NCI-H2171 (cell line): ENCODE results near the gene MYO7B.

Experiments used
- DNase-seq: peaks from one replicate; lab custom pipeline; 2025; lab: John Stamatoyannopoulos, UW

MYO7B gene

DNA sequence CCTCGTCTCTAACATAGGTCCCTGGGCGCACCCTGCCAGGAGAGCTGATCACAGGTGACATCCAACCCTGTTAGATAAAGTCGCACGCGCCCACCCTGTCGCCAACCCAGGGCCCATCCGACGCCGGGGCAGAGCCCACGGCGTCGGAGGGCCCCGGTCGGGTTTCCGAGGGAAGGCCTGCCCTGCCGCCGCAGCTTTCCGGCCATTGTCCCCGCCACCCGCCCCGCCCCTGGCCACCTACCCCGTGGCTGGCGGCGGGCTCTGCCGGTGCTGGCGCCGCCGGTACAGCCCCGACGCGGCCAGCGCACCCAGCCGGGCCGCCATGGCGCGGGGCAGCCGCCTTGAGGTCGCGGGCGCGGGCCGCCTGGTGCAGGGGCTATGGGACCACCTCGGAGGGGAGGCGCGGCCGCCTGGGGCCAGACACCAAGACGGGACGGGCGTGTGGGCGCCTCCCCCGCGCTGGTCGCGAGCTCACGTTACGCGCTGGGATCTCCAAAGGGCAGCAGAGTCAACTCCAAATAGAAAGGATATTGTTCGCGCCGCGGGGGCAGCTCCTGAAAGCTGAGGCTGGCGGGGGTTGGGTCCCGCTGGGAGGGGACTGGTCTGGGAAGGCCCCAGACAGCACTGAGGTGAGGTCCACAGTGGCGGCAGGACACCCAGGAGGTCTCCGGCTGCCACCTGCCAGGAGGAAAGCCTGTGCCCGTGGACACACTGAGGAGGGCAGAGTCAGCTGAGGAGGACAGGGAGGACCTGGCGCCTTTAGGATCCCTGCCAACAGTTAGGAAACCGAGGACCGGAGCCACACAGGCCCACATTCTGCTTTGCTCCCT is 128.8 kb downstream of the MYO7B start:
- no peak for DNase-seq

DNA sequence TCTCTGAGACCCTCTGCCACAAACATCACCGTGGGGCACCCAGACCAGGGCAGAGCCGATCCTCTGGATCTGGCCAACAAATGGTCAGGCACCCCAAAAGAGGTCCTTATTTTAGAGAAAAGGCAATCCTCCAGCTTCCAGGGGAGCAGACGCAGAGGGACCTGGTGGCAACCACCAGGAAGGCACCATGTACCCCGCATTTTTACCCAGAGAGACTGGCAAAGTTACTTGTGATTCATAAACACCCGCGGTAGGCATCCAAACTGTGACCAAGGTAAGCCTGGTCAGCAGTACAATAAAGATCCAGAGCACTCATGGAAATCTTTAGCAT is 129.4 kb downstream of the MYO7B start:
- DNase-seq: no peak

DNA sequence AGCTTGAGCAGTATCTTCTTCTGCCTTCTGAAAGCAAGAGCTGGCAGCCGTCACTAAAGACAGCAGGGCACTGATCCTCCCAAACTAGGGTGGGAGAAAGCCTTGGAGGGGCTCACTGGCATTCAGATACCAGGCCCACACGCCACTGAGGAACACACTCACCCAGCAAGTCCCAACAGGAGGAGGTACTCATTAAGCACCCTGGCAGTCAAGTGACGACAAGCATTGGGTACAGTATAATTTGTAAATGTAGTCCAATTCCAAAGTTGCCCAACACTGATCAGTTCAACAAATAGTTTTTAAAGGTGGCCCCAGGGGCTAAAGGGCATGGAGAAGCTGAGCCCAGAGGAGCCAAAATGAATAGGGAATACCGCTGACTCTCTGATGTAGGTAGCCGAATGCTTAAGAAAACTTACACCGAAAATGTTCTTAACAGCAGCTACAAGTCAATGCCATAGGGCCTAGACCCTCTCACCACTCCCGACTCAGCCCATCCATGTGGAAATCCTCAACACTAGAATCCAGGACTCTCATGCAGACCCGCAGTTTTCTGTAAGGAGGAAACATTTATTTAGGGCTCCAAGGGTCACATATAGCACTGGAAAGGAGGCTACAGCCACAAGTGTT is 129.9 kb downstream of the MYO7B start:
- DNase-seq: no peak

DNA sequence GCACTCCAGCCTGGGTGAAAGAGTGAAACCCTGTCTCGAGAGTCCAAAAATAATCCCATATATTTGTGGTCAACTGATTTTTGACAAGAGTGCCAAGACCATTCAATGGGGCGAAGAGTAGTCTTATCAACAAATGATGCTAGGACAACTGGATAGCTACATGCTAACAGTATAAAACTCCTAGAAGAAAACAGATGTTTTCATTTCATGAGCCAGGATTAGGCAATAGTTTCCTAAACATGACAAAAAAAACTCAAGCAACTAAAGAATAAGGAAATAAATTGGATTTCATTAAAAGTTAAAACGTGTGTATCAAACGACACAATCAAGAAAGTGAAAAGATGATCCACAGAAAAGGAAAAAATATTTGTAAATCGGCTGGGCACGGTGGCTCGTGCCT is 133.6 kb downstream of the MYO7B start:
- no peak for DNase-seq

DNA sequence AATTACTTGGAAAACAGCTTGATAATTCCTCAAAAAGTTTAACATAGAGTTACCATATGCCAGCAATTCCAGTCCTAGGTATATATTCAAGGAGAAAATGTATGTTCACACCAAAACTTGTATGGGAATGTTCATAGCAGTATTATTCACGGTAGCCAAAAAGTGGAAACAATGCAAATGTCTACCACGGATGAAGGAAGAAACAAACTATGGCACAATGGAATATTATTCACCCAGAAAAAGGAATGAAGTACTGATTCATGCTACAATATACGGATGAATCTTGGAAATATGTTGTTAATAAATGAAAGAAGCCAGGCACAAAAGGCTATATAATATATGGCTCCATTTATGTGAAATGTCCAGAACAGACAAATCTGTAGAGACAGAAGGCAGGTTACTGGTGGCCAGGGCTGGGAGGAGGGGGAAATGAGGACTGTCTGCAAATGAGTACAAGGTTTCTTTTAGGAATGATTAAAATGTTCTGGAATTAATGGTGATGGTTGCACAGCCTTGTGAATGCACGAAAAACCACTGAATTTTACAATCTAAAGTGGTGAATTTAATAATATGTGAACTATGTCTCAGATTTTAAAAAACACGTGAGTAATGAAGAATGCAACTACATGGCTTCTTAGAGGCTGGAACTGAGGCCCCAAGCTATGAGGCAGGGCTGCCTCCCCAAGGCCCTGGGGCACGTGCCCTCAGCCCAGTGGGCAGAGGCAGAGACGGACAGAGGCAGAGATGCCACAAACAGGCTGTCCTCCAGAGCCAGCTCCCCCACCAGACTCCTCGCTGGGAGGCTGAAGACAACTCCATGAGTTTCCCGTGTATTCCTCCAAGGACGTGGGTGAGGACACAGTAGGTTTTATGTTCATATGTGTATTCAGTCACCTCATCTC is 134.8 kb downstream of the MYO7B start:
- DNase-seq: no peak

DNA sequence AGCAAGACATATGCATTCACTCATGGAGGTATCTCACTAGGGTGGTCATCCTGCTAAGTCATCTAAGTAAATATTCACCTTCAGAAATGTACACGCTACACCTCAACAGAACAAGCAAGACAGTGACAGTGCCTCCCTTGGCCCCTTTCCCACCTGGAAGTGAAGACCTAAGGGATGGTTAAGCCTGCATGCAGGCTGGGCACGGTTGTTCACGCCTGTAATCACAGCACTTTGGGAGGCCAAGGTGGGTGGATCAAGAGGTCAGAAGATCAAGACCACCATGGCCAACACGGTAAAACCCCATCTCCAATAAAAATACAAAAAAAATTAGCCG is 135.4 kb downstream of the MYO7B start:
- DNase-seq: no peak

DNA sequence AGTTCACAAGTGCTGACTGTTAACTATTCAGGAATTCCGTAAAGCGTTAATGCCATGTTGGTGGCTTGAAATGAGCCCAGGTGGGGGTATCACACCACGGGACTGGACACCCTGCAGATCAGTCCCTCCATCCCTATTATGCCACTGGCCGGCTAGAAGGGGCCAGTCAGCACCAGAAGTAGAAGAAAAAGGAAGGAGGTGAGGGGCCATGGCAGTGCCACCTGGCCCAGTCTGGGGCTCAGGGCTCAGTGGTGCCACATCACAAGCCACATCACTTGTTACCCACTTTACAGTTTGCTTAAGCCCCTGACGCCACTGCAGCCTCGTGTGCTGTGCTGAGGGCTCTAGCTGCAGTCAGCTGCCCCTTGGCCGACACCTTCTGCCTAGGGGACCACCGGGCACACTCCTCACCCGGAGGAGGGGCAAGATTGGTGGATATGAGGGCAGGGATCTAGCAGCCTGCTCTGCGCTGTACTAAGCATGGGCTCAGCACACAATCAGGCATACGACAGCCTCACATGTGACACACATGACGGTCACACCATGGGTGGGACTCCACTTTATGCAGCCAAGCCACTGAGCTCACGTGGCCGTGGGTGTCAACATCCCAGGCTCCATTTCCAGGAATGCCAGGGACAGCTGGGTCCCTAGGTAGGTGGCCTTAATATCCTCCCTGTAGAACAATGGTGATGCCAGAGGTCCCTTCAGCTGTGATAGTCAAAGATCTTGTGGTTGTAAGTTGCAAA is 136.2 kb downstream of the MYO7B start:
- no peak for DNase-seq

DNA sequence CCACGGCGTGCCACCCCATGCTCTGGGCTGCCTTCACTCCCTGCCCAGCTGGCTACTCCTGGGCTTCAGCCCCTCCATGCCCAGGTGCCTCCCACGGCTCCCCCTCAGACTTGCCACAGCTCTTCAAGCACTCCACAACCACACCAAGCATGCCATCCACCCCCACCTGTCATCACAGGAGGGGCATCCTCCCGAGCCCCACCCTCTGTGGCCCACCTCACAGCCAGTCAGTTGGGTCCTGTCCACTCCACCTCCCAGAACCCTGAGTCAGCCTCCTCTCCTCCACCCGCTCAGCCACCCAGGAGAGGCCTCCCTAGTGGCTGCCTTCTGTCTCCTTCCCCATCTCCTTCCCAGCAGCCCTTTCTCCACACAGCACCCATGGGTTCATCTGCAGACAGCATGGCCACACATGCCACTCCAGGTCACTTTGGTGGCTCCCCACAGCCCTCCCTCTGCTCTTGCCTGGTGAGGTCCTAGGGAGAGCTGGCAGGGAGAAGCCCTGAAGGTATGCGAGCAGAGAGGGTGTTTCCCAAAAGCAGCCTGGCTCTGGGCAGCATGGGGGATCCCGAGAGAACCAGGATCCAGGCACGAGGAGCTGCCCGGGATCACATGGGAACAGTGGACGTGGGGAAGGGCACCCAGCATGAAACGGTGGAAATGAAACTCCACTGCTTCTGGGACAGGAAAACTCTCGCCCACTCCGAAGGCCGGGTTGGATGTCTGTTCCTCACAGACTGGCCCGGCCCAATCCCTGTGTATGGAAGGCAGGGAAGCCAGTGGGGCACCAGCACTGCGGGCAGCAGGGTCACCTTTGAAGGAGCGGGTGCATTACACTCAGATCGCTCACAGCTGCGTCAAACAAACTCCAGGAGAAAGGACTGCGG is 137.1 kb downstream of the MYO7B start:
- no peak for DNase-seq

DNA sequence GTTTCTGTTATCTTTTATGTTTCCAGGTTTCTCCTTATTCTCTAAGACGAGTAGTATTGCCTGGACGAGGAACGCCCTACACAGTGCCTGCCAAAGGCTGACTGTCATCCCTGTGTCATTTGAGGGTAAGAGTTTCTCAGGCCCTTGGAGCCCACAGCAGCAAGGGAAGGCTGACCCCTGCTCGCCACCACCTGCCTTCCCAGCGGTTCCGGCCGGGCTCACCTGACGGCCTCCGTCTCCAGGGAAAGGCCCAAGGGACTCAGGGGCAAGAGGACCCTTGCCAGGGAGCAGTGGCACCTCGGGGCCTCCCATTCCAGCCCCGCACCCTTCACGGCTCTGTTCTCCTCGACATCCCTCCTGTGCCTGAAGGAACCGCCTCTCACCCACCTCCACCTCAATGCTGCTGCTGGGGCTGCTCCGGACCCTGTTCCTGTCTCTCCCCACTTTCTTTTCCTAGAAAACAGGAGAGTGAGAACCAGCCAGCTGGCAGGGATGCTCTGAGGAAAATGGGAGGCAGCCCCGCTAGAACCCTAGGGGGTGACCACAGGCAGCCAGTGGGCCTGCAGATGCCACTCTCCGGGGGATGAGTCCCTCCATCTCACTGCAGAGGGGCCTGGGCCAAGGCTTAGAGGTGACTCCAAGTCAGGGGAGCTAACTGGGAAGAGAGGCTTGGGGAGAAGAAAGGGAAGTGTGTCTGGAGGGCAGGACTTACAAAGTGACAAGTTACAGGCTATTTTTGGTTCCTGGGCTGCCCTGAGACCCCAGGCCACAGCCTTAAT is 138.0 kb downstream of the MYO7B start:
- no peak for DNase-seq

DNA sequence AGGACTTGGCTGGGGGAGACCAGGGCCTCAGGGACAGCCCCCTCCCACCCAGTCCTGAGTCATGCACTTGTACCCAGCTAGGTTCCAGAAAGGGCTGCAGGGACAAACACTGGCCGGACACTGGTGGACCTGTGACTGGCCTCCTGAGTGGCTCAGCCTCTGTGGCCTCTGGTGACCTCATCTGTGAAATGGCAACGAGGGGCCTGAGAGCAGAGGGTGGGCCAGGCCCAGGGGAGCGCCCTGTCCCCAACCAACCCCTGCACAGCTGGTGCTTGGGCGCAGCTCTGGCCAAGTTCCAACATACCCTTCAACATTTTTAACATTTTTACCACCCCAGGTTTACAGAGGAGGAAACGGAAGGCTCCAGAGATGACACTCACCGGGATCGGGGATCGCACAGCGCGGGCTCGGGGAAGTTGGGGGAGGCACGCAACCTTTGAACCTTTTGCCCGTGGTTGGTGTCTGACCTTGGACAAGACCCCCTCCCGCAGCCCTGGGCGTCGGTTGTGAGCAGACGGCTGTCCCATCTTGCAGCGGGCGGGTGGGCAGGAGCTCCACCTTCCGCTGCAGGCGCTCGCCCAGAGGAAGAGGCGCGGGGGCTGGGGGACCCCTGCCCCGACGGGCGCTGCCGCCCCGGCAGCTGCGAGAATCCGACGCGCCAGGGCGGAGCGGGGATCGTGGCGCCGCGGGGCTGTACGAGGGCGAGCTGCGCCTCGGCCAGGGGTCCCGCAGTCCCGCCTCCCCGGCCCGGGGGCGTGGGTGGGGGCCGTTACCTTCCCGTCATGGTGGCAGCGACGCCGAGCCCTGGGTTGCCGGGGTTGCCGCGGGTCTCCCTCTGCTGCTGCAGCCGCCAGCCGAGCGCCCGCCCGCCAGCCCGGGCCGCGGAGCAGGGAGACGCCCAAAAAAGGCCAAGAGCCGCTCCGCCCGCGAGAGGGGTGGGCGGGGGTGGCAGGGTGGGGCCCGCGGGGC is 139.0 kb downstream of the MYO7B start:
- DNase-seq: peak; percentile 37

DNA sequence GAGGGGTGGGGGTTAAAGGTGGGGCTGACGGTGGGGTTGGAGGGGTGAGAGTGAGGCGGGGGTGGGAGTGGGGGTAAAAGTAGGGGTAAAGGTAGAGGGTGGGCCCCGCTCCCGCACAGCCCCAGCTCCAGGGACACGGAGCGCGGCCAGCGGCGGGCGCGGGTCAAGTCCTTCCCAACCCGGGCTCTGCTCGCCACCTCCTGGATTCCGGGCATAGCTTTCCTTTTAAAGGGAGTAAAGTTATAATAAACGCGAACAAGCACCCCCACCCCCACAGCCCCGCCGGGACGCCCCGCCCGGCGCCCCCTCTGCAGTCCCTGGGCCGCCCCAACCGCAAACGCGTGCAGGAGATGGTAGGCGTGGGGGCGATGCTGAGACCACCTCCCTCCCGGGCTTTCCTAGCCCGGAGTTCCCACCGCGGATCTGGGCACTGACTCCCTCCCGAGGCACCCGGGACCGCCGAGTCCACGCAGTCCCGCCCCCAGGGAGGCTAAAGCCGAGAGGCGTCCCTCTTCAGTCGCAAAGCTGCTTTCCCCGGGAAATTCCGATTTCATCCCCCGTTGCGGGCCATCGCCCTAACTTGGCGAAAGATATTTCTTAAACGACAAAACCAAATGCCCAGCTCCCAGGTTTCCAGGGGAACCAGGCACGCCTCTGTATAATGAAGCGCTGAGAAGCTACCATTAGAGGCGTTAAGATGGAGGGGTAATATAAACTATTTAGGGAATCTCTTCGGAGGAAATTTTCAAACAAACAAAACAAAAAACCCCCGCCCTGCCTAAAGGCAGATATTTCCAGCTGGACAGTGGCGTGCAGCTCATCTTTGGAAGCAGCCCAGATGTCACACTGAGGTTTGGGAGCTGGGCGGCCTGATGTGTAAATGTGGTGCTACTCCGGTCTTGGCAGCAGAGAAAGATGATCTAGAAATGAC is 140.1 kb downstream of the MYO7B start, which contains the start of gene LIMS2:
Gene LIMS2 (minus strand): TSS at position 200 of the 931 bp plus-strand sequence. CDS start 506 bp downstream, outside the sequence.
- DNase-seq: no peak

DNA sequence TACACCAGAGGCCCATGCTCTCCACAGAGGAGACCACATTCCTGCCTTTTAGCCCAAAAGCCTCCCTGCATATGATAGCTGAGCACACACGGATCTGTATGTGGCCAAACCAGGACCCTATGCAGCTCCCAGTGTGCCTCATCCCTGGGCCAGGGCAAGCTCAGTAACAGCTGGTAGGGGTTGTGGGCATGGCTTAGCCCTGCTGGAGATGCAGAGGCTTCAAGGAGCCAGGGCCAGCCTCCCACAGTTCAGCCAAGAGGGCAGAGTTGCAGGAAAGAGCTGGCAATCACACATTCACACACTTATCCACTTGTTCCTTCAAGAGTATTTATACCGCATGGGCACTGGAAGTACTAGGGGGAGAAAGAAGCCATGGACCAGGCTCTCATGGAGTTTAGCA is 141.4 kb downstream of the MYO7B start:
- no peak for DNase-seq

DNA sequence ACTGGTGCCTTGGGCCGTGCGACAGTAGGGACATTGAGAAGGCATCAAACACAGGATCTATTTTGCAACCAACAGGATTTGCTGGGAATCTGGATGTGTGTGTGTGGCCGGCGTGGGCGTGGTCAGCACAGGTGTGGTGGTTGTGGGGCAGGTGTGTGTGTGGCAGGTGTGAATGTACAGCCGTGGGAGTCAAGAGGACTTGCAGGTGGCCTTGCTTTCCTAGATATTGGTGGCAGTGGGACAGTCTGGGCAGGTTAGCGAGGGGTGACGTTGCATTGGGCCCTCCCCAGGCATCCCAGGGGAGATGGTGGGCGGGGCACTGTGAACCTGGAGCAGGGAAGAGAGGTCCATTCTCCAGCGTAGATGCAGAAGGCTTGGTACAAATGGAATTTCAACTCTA is 143.0 kb downstream of the MYO7B start:
- DNase-seq: no peak

DNA sequence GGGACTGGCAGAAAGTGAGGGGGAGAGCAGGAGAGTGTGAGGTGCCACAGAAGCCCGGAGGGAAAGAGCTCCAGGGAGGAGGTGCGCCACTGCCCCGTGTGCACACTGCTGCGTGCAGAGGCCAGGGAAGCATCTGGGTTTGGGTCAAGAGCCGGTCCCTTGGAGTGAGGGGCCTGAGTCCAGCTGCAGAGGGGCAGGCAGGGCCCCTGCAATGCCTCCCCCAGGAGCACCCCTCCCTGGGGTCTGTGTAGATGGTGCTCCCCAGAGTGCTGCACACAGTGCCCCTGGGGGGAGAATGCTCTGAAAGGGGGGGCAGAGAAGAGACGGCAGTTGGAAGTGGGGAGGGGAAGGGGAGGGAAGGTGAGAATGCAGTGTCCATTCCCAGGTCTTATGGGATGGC is 143.5 kb downstream of the MYO7B start:
- no peak for DNase-seq

DNA sequence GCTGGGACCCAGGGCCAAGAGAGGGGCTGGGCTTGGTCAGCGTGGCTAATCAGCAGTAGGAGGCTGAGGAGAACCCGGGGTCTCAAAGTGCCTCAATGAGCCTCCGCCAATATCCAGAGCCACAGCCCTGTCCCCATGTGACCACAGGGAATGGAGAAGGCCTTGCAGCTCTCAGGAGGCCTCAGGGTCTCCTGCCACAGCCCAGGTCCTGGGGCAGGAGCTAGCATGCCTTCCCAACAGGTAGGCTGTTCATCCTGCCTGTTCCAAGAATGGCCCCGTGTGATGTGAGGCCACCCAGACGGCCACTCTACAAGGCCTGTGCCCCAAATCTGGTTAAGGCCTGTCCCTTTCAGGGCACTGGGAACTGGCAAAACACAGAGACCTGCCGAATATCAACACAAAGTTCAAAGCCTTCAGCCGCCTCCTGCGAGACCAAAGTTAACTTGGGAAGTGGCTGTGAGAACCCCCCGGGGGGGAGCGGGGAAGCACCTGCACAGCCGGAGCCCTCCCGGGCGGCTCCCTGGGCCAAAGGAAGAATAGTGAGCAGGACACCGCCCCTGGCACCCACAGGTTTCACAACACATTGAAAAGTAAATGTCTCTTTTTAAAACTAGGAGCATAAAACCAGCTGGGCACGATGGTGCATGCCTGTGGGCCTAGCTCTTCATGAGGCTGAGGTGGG is 144.3 kb downstream of the MYO7B start:
- DNase-seq: no peak

DNA sequence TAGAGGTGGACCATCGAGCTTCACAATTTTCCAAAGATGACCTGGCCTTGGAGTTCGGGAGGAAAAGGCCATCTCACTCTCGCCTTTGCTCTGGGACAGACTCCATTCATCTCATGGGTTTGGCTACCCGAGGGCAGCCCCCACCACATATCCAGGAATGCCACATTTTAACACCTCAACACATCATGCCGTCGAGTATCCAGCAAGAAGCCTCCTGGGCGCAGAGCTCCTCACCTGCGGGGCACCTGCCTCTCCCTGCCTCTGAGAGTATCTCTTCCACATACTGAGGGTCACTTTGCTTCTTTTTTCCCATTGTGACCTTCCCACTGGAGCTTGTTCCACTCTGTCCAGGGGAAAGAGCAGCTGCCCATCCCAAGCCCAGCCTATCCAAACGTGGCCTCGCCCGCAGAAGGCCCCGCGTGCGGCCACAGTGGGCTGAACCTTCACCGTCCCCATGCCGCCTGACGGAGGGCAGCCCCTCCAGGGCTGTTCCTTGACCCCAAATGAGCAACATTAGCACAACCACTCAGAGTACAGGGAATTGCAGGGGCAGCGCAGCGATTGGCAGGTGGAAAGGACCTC is 145.3 kb downstream of the MYO7B start:
- DNase-seq: no peak

DNA sequence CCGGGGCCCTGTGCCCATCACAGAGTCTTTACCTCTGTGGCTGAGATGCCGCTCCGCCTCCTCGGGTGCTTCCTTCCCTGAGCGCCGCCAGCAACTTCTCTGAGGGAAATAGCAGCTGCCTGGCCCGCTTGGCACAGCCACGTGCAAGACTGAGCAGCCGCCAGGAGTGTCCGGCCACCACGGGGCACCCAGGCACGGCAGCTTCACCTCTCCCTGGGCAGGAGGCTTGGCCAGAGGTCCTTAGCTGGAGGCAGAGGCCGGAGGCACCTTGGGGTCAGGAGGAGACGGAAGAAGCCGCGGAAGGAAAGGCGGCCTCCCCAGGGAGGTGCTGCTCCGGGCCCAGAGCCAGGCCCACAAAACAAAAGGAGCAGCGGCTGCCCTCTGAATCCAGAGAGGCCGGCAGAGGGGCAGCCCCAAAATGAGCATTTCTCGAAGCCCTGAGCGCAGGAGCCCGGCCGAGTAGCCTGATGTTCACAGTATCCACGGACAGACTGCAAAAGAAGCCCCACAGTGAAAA is 145.9 kb downstream of the MYO7B start:
- no peak for DNase-seq
